KOPT-K1 (cell line): Measurements from ENCODE around the gene BHLHE23.

ENCODE experiments used
- H3K27ac ChIP-seq: fragments of 200-600 bp; sonication (generic); 2 replicates; pipeline ENCODE4 v1.5.1; 2016; ENCODE audit warnings: antibody characterized with exemption, mild to moderate bottlenecking, low read depth, low read length; ENCODE audit not compliant: poor library complexity, severe bottlenecking
- H3K36me3 ChIP-seq: fragments of 200-600 bp; sonication (generic); 2 replicates; pipeline ENCODE4 v1.5.1; 2017; ENCODE audit warnings: antibody characterized with exemption, mild to moderate bottlenecking, low read length, moderate library complexity; ENCODE audit not compliant: insufficient read depth
- H3K9me3 ChIP-seq: fragments of 200-600 bp; sonication (generic); 2 replicates; pipeline ENCODE4 v1.5.1; 2017; ENCODE audit warnings: antibody characterized with exemption, low read length, mild to moderate bottlenecking; ENCODE audit not compliant: insufficient read depth, poor library complexity, severe bottlenecking

Gene BHLHE23

GRCh38 chr20:63032861-63033793 is 26.4 kb upstream of the BHLHE23 start:
- Histone ChIP-seq H3K9me3 (no peaks in the 10 kb centered on the region), H3K27ac (no peak overlapping the region), H3K36me3 (no peaks in the 10 kb centered on the region)

- Histone ChIP-seq H3K27ac (no peak overlapping the region), H3K9me3 (no peaks in the 10 kb centered on the region), H3K36me3 (no peaks in the 10 kb centered on the region)
Measured at GRCh38 chr20:63032026-63032800, 25.4 kb upstream of the BHLHE23 start.

DNA sequence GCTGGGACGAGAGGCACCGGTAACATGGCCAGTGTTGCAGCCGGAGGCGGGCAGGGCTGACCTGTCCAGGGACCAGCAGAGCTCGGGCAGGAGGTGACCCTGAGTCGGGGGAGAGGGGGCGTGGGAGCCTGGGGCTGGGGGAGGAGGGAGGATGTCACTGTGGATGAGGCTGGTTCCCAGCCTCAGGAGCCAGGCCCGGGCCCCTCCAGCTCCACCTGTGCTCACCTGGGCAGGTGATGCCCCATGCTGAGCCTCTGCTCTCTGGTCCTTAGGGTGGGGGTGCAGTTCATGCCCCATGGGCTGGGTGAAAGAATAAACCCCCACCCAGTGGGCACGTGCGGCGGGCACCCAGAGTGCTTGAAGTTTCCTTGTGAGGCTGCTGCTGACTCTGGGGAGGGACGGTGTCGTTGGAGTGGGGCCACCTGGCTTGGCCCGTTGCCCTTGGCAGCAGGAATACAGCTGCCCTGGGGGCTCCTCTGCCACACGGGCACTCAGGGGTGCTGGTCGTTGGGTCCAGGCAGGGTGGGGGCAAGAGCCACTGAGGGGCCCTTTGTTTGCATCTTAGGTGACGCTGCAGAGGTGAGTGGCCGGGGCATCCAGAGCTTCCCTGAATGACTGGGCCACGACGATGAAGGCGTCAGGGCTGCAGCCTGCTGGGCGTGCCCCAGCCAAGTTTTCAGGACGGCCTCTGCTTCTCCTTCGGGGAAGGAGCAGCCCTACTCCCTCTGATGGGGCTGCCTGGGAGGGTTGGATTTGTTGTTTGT is 24.7 kb upstream of the BHLHE23 start:
- Histone ChIP-seq H3K27ac (no peak overlapping the region), H3K36me3 (no peaks in the 10 kb centered on the region), H3K9me3 (no peaks in the 10 kb centered on the region)

GRCh38 chr20:63029358-63030121 is 22.8 kb upstream of the BHLHE23 start:
- no peak overlapping the region for H3K27ac ChIP-seq
- H3K9me3 ChIP-seq: no peaks in the 10 kb centered on the region
- no peaks in the 10 kb centered on the region for H3K36me3 ChIP-seq

GRCh38 chr20:63028461-63028921 is 21.7 kb upstream of the BHLHE23 start:
- Histone ChIP-seq H3K36me3 (no peaks in the 10 kb centered on the region; the same call in 1 of the 2 replicates), H3K27ac (no peak overlapping the region), H3K9me3 (no peaks in the 10 kb centered on the region)

DNA sequence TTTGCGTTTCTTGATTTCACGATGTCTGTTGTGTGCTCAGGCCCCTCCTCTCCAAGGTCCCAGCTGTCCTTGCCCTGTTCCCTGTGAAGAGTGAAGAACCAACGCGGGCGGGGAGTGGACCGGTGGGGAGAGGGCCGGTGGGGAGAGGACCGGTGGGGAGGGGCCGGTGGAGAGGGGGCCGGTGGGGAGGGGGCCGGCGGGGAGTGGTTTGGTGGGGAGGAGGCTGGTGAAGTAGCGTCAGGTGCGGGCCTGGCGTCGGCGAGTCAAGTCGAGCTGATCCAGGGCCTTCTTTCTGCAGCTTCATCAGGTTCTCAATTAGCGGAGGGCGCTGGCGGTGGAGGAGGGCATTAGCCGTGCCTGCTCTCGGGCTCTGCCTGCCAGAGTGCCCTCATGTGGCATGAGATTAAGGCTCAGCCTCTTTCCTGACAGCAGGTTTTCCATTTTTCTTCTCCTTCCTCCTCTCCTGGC is 21.2 kb upstream of the BHLHE23 start:
- no peaks in the 10 kb centered on the region for H3K9me3 ChIP-seq
- no peaks in the 10 kb centered on the region; the same call in 1 of the 2 replicates for H3K36me3 ChIP-seq
- no peak overlapping the region for H3K27ac ChIP-seq

- Histone ChIP-seq H3K27ac (no peak overlapping the region), H3K36me3 (no peaks in the 10 kb centered on the region; the same call in 1 of the 2 replicates), H3K9me3 (no peaks in the 10 kb centered on the region)
Measured at GRCh38 chr20:63027221-63027921, 20.6 kb upstream of the BHLHE23 start.

GRCh38 chr20:63026582-63027165 is 19.9 kb upstream of the BHLHE23 start:
- H3K9me3 ChIP-seq: no peaks in the 10 kb centered on the region
- H3K36me3 ChIP-seq: no peaks in the 10 kb centered on the region; the same call in 1 of the 2 replicates
- H3K27ac ChIP-seq: no peak overlapping the region

DNA sequence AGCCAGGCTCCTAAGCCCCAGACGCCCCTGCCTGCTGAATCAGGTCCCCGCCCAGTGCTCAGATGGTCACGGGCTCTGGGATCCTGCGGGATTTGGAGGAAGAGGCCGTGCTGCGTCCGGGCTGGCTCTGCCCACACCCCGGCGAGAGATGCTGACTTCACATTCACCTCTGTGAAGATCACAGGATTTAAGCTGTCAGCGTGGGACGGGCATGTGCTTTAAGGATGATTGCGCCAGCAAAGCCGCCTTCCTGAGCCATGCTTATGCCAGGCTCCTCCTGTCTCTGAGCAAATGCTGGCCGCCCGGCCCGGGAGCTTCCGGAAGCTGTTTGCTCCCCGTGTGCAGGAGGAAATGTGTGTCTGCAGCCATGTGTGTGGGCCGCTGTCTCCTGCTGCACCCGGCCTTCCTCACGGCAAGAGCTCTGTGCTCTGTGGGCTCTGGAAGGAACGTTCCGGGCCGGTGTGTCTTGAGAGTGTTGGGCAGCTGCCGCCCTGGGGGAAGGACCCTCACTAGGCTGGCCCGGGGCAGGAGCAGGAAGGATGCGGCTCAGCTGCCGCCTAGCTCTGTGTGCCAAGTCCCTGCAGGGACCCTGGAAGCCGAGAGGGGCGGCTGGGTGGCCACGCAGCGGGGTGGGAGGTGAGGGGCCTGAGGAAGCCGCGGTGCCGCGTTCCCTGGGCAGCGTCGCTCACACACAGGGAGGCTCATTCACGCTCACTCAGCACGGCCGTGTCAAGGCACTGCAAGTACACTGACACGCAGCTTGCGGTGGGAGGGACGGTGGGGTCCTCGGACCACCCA is 19.0 kb upstream of the BHLHE23 start:
- Histone ChIP-seq H3K27ac (no peak overlapping the region), H3K36me3 (no peaks in the 10 kb centered on the region; the same call in 1 of the 2 replicates), H3K9me3 (no peaks in the 10 kb centered on the region)

- H3K36me3 ChIP-seq: no peaks in the 10 kb centered on the region; the same call in 1 of the 2 replicates
- H3K27ac ChIP-seq: no peak overlapping the region
Measured at GRCh38 chr20:63024573-63025392, 18.0 kb upstream of the BHLHE23 start.

DNA sequence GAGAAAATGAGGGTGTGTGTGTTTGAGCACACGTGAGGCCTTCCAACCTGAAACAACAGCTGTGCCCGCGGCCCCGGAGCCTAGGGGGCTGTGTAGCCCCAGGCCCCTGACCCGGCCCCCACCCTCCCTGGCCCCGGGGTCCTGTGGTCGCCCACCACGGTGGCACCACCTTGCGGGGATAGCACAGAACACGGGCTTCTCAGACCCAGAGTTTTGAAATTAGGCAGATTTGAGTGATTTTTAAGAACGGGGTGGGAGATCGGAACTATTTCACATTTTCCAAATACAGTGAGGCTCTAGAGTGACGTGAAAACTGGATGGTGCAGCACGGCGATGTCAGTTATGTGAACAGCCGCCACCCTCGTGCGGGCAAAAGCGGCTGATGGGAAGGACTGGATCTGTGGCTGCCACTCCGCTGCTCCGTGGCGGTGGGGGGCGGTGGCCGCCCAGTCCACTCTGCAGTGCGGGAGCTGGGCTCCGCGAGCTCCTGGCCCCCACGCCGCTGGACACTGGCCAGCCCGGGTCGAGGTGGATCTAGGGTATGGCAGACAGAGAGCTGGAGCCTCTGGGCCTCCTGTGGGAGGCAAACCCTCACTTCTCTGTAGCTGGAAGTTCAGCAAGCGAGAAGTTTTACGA is 17.3 kb upstream of the BHLHE23 start:
- Histone ChIP-seq H3K36me3 (no peaks in the 10 kb centered on the region; the same call in 1 of the 2 replicates), H3K9me3 (no peaks in the 10 kb centered on the region), H3K27ac (no peak overlapping the region)

More at GRCh38 chr20:63024573-63025392, 18.0 kb upstream of the BHLHE23 start:
- H3K9me3 ChIP-seq: no peaks in the 10 kb centered on the region
